ENCODE measurements around the gene HDAC2.

- TF ChIP-seq CTCF (IDR thresholded peaks at IDR 0.05; ENCODE audit: insufficient read depth, low read length) (no peak), POLR2AphosphoS5 (IDR thresholded peaks at IDR 0.05; ENCODE audit: low read depth) (no peak), GABPA (IDR thresholded peaks at IDR 0.05; ENCODE audit: low read depth) (no peak), SPI1 (IDR thresholded peaks at IDR 0.05; ENCODE audit: borderline replicate concordance, low read depth) (no peak)
Observed at GRCh38 chr6:113924312-113924723, 46.6 kb downstream of the HDAC2 start.

Data from HL-60 (cell line).